ENCODE measurements around the gene HABP4. TPM values are rescaled to one million over a fixed set of nuclear protein-coding genes. Genes with fewer than 3 reads are reported as not detected.

Gene HABP4
- polyA plus RNA-seq, 2 of the 4 experiments (the other 2 are of a cell fraction), result 12.4 to 12.8 TPM

- TF ChIP-seq RCOR1 (IDR thresholded peaks at IDR 0.05; ENCODE audit: low read depth, low read length), result no peak
- no peak for TF ChIP-seq ATOH8 (CRISPR knock-in tag; IDR thresholded peaks at IDR 0.05; ENCODE audit: low read depth)
Measured at GRCh38 chr9:96483197-96483596, 33.2 kb downstream of the HABP4 start (continued).

GRCh38 chr9:96483733-96484390 is 33.9 kb downstream of the HABP4 start:
- 87% methylated on average over 3 of the region's 3 CpGs for WGBS (ENCODE audit: missing lambda C conversion rate)
- CTCF ChIA-PET, result no interaction called here

DNA sequence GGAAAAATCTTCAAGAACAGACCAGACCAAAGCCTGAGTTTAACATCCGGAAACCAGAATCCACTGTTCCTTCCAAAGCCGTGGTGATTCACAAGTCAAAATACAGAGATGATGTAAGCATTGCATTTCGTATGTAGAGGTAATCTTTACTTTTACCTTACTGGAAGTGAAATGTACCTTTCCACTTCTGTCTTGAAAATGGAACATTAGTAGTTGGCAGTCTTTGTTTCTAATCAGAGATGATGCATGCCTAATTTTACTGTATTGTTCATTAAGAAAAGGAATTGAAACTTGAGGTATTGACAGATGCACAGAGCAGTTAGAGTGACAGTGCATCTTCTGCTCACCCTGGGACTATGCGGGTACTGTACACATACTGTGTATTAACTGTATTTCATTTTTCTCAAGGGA is 34.6 kb downstream of the HABP4 start:
- no peak overlapping the region for H3K4me2 ChIP-seq
- ChIA-PET POLR2A (no interaction called here), CTCF (no interaction called here)
- peaks cover 8% of the 10 kb centered on the region; the same call in 2 of the 3 replicates for H3K4me1 ChIP-seq
- no peak overlapping the region for H3K27ac ChIP-seq
- WGBS (ENCODE audit: missing lambda C conversion rate), result 87% methylated on average over 4 of the region's 4 CpGs
- H3K9me3 ChIP-seq, result no peaks in the 10 kb centered on the region
- TF ChIP-seq JUNB (IDR thresholded peaks at IDR 0.05), result no peak
- no peak for TF ChIP-seq MYC (IDR thresholded peaks at IDR 0.05; ENCODE audit: borderline replicate concordance, low read length)
- TF ChIP-seq ATOH8 (CRISPR knock-in tag; IDR thresholded peaks at IDR 0.05; ENCODE audit: low read depth), result no peak
- TF ChIP-seq HEYL (CRISPR knock-in tag; IDR thresholded peaks at IDR 0.05), result no peak
- no peak for TF ChIP-seq HOXA7 (CRISPR knock-in tag; IDR thresholded peaks at IDR 0.05)
- TF ChIP-seq ZC3H11A (IDR thresholded peaks at IDR 0.05), result no peak
- TF ChIP-seq EHMT2 (IDR thresholded peaks at IDR 0.05; ENCODE audit: low read depth), result no peak
- no peak for TF ChIP-seq RFX5 (IDR thresholded peaks at IDR 0.05)
- no peak for TF ChIP-seq CBX8 (IDR thresholded peaks at IDR 0.05)
- no peak for TF ChIP-seq CHD2 (IDR thresholded peaks at IDR 0.05; ENCODE audit: low read length, partially characterized antibody)
- FAIRE-seq (no peak), DNase-seq (ENCODE audit: low read depth in 1 of 2, low spot score in 1 of 2) (no peak), ATAC-seq (no peak)
- no peak overlapping the region for H3K4me3 ChIP-seq

More at GRCh38 chr9:96483733-96484390, 33.9 kb downstream of the HABP4 start:
- POLR2A ChIA-PET, result no interaction called here
- Histone ChIP-seq H3K9me3 (no peaks in the 10 kb centered on the region), H3K4me1 (peaks cover 14% of the 10 kb centered on the region; the same call in 2 of the 3 replicates), H3K4me3 (no peak overlapping the region), H3K27ac (no peak overlapping the region), H3K4me2 (no peak overlapping the region)
- DNase-seq (ENCODE audit: low read depth in 1 of 2, low spot score in 1 of 2) (no peak), ATAC-seq (no peak), FAIRE-seq (no peak)
- TF ChIP-seq, protein P1, sequence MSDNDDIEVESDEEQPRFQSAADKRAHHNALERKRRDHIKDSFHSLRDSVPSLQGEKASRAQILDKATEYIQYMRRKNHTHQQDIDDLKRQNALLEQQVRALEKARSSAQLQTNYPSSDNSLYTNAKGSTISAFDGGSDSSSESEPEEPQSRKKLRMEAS (IDR thresholded peaks at IDR 0.05), result no peak
- TF ChIP-seq HOXA7 (CRISPR knock-in tag; IDR thresholded peaks at IDR 0.05) (no peak), ZNF302 (CRISPR knock-in tag; IDR thresholded peaks at IDR 0.05) (no peak), MAZ (IDR thresholded peaks at IDR 0.05; ENCODE audit: borderline replicate concordance, low read depth, low read length) (no peak), TP53 (CRISPR knock-in tag; IDR thresholded peaks at IDR 0.05) (no peak), FOSB (CRISPR knock-in tag; IDR thresholded peaks at IDR 0.05) (no peak), RNF2 (IDR thresholded peaks at IDR 0.05; ENCODE audit: borderline replicate concordance, low read depth) (no peak), CBX2 (IDR thresholded peaks at IDR 0.05; ENCODE audit: borderline replicate concordance, low read depth) (no peak), POLR2A (IDR thresholded peaks at IDR 0.05; ENCODE audit: low read length) (no peak), HES2 (IDR thresholded peaks at IDR 0.05) (no peak), PHF8 (IDR thresholded peaks at IDR 0.05; ENCODE audit: borderline replicate concordance, low read depth) (no peak), ATOH8 (CRISPR knock-in tag; IDR thresholded peaks at IDR 0.05; ENCODE audit: low read depth) (no peak)

Measured in A549 (cell line).